HCT116 (cell line): Measurements from ENCODE around the gene TMEM242. TPM values are rescaled to one million over a fixed set of nuclear protein-coding genes. Genes with fewer than 3 reads are reported as not detected.

ENCODE experiments used
- ATAC-seq: fragments of 200-7000 bp; cut with Tn5 transposase; 2 replicates; pipeline ENCODE4 v1.9.1; 2020; ENCODE audit warnings: mild to moderate bottlenecking, moderate library complexity
- BruUV-seq: library from RNA; stranded (reverse); fragments of 400-500 nt; replicated peaks from 2 replicates; lab custom pipeline; 2021; lab: Mats Ljungman, UMichigan
- CTCF ChIA-PET: fragments of 300-600 bp; sonication (Branson Sonifier 250); formaldehyde crosslinking; loops from one replicate; lab custom pipeline; 2021; ENCODE audit warnings: antibody characterized with exemption; lab: Charles Lee
- POLR2A ChIA-PET: fragments of 300-600, 350-600 bp; sonication (Branson Sonifier 250); formaldehyde crosslinking; loops from one replicate; lab custom pipeline; 2021; ENCODE audit warnings: antibody characterized with exemption; lab: Charles Lee
- RAD21 ChIA-PET, 2 experiments: fragments of 300-600 bp; sonication (Branson Sonifier 250); formaldehyde crosslinking; loops; one replicate each; lab custom pipeline; 2023; ENCODE audit warnings: low total read pairs in 2 of 2; ENCODE audit not compliant: uncharacterized antibody in 2 of 2, unreplicated experiment in 2 of 2, low non-redundant PET in 1 of 2; lab: Charles Lee
- DNase-seq: peaks from one replicate; pipeline ENCODE4 v3.0.0-alpha.2; 2010; ENCODE audit warnings: low read depth, low spot score
- H2AFZ ChIP-seq: fragments of 200-600 bp; shearing (Covaris generic), sonication (generic); 2 replicates; pipeline ENCODE4 v1.6.1; 2017; ENCODE audit warnings: low read depth, mixed run types, mixed read lengths, antibody characterized with exemption, low read length; ENCODE audit not compliant: poor library complexity, severe bottlenecking
- H3K27ac ChIP-seq: 2 replicates; pipeline ENCODE4 v1.5.1; 2012; ENCODE audit warnings: low read depth, low read length
- H3K27me3 ChIP-seq: fragments of 200-600 bp; sonication (generic); 2 replicates; pipeline ENCODE4 v1.6.1; 2016; ENCODE audit warnings: mixed run types, low read length, mixed read lengths; ENCODE audit not compliant: insufficient read depth
- H3K36me3 ChIP-seq, 2 experiments: fragments of 200-500 bp in 1 of 2; fragments of 200-600 bp in 1 of 2; sonication (Bioruptor generic) in 1 of 2; sonication (generic) in 1 of 2; 2 replicates each; pipeline versions ENCODE4 v1.5.1 to v1.6.1; 2014 to 2016; ENCODE audit warnings: low read length in 2 of 2, inconsistent platforms in 1 of 2, mixed read lengths in 1 of 2, mixed run types in 1 of 2; ENCODE audit not compliant: insufficient read depth in 2 of 2, control insufficient read depth in 1 of 2
- H3K4me1 ChIP-seq, 2 experiments: fragments of 200-600 bp in 1 of 2; sonication (generic) in 1 of 2; 2 replicates each; pipeline versions ENCODE4 v1.5.1 to v1.6.1; 2012 to 2017; ENCODE audit warnings: low read length in 2 of 2, inconsistent platforms in 1 of 2, mild to moderate bottlenecking in 1 of 2, mixed read lengths in 1 of 2, mixed run types in 1 of 2, moderate library complexity in 1 of 2; ENCODE audit not compliant: insufficient read depth in 2 of 2, control insufficient read depth in 1 of 2
- H3K4me2 ChIP-seq: fragments of 200-600 bp; sonication (generic); 2 replicates; pipeline ENCODE4 v1.6.1; 2017; ENCODE audit warnings: mixed run types, low read length, mixed read lengths
- H3K4me3 ChIP-seq, 2 experiments: fragments of 200-600 bp in 1 of 2; sonication (generic) in 1 of 2; replicated peaks in 1 of 2; 2 replicates each; pipeline ENCODE4 v1.5.1; 2011 to 2016; ENCODE audit warnings: low read length in 2 of 2, control low read depth in 1 of 2, low read depth in 1 of 2, mild to moderate bottlenecking in 1 of 2, mixed read lengths in 1 of 2, mixed run types in 1 of 2
- H3K79me2 ChIP-seq: fragments of 200-600 bp; sonication (generic); 2 replicates; pipeline ENCODE4 v1.6.1; 2017; ENCODE audit warnings: mild to moderate bottlenecking, mixed run types, low read length, moderate library complexity, mixed read lengths; ENCODE audit not compliant: insufficient read depth
- H3K9ac ChIP-seq: fragments of 200-600 bp; sonication (generic); 2 replicates; pipeline ENCODE4 v1.6.1; 2016; ENCODE audit warnings: low read length, mixed read lengths
- H3K9me2 ChIP-seq: fragments of 200-600 bp; sonication (generic), shearing (Covaris generic); 2 replicates; pipeline ENCODE4 v1.6.1; 2017; ENCODE audit warnings: mixed run types, mild to moderate bottlenecking, moderate library complexity; ENCODE audit not compliant: insufficient read depth
- H3K9me3 ChIP-seq, 2 experiments: fragments of 200-500 bp in 1 of 2; fragments of 200-600 bp in 1 of 2; sonication (Bioruptor generic) in 1 of 2; sonication (generic) in 1 of 2; 2 replicates each; pipeline ENCODE4 v1.6.1; 2014 to 2017; ENCODE audit warnings: low read length in 2 of 2, mixed read lengths in 2 of 2, inconsistent platforms in 1 of 2, low read depth in 1 of 2, mild to moderate bottlenecking in 1 of 2, mixed run types in 1 of 2, moderate library complexity in 1 of 2; ENCODE audit not compliant: control insufficient read depth in 1 of 2, insufficient read depth in 1 of 2
- H4K20me1 ChIP-seq: fragments of 200-600 bp; sonication (generic), shearing (Covaris generic); 2 replicates; pipeline ENCODE4 v1.6.1; 2017; ENCODE audit warnings: mixed run types, mild to moderate bottlenecking, moderate library complexity; ENCODE audit not compliant: insufficient read depth
- CBX3 ChIP-seq: IDR thresholded peaks from 2 replicates; pipeline ENCODE4 v1.6.1; 2012; ENCODE audit warnings: low read depth
- CTCF ChIP-seq, 3 experiments: fragments of 200-600 bp in 1 of 3; sonication (generic) in 1 of 3; IDR thresholded peaks in 2 of 3; conservative IDR thresholded peaks in 1 of 3; 2 replicates each; pipeline ENCODE4 v1.5.1; 2012 to 2017; ENCODE audit warnings: low read depth in 2 of 3, low read length in 2 of 3, antibody characterized with exemption in 1 of 3, borderline replicate concordance in 1 of 3, control low read depth in 1 of 3, mild to moderate bottlenecking in 1 of 3, mixed read lengths in 1 of 3, mixed run types in 1 of 3, moderate library complexity in 1 of 3; ENCODE audit not compliant: insufficient read depth in 1 of 3
- JUND ChIP-seq: IDR thresholded peaks from 2 replicates; pipeline ENCODE4 v1.6.1; 2012
- POLR2AphosphoS5 ChIP-seq: IDR thresholded peaks from 2 replicates; pipeline ENCODE4 v1.6.1; 2011; ENCODE audit warnings: mild to moderate bottlenecking, low read depth, low read length, moderate library complexity
- RAD21 ChIP-seq: IDR thresholded peaks from 2 replicates; pipeline ENCODE4 v1.6.1; 2012; ENCODE audit warnings: low read depth, mild to moderate bottlenecking
- SP1 ChIP-seq: IDR thresholded peaks from 2 replicates; pipeline ENCODE4 v1.6.1; 2012; ENCODE audit warnings: low read depth
- ZBTB33 ChIP-seq: IDR thresholded peaks from 2 replicates; pipeline ENCODE4 v1.6.1; 2011; ENCODE audit warnings: mild to moderate bottlenecking, low read length, moderate library complexity; ENCODE audit not compliant: insufficient replicate concordance; ENCODE audit errors: extremely low read depth
- intact Hi-C: fragments of 100-400 bp; cut with micrococcal nuclease; formaldehyde crosslinking; loops from 2 replicates; pipeline ENCODE4 v1.10.0; 2022
- total RNA-seq: library from RNA; stranded (reverse); gene quantifications from one replicate; pipeline ENCODE4 v1.2.1, GENCODE V29; 2021; ENCODE audit not compliant: unreplicated experiment

The TMEM242 gene
- total RNA-seq, 1 experiment from 2014 or later = 11.6 TPM

GRCh38 chr6:157300006-157300405 lies 23.3 kb downstream of the TMEM242 start:
- Histone ChIP-seq H2AFZ (no peak overlapping the region), H3K79me2 (no peaks in the 10 kb centered on the region), H3K4me3 (no peak overlapping the region), H3K27ac (no peak overlapping the region), H4K20me1 (no peaks in the 10 kb centered on the region), H3K9me3 (no peaks in the 10 kb centered on the region), H3K4me2 (no peak overlapping the region), H3K9me2 (no peaks in the 10 kb centered on the region), H3K9ac (no peak overlapping the region), H3K4me1 (peaks cover 0 to 5% of the 10 kb centered on the region in 2 experiments; a peak in 1 of 4 replicates), H3K27me3 (no peaks in the 10 kb centered on the region), H3K36me3 (no peaks in the 10 kb centered on the region; a peak in 1 of 4 replicates)
- ATAC-seq = no peak
- TF ChIP-seq RAD21 = no peak
- TF ChIP-seq CTCF (IDR thresholded peaks at IDR 0.05 in 2 of 3, conservative IDR thresholded peaks at IDR 0.05 in 1 of 3; ENCODE audit: borderline replicate concordance in 1 of 3, insufficient read depth in 1 of 3, low read depth in 2 of 3, low read length in 2 of 3) = no peak
- no peak for TF ChIP-seq JUND
- CTCF ChIA-PET = no interaction called here
- DNase-seq = no peak
- BruUV-seq = no TSS peak
- RAD21 ChIA-PET = no interaction called here
- POLR2A ChIA-PET = no interaction called here
- intact Hi-C loops = no loop called here

GRCh38 chr6:157298216-157298724 lies 25.0 kb downstream of the TMEM242 start:
- H2AFZ ChIP-seq = no peak overlapping the region
- RAD21 ChIA-PET = no interaction called here
- no peaks in the 10 kb centered on the region for H3K4me1 ChIP-seq
- no peaks in the 10 kb centered on the region for H3K79me2 ChIP-seq
- no peak overlapping the region for H3K4me2 ChIP-seq
- BruUV-seq = no TSS peak
- intact Hi-C loops = no loop called here
- no peak for ATAC-seq
- no peak overlapping the region for H3K27ac ChIP-seq
- TF ChIP-seq POLR2AphosphoS5 (no peak), CBX3 (no peak), CTCF (IDR thresholded peaks at IDR 0.05 in 2 of 3, conservative IDR thresholded peaks at IDR 0.05 in 1 of 3; ENCODE audit: borderline replicate concordance in 1 of 3, insufficient read depth in 1 of 3, low read depth in 2 of 3, low read length in 2 of 3) (no peak), SP1 (no peak), ZBTB33 (no peak)
- TF ChIP-seq, all 23 proteins: peak for 0
- Histone ChIP-seq H3K9me2 (no peaks in the 10 kb centered on the region), H3K9me3 (no peaks in the 10 kb centered on the region), H4K20me1 (no peaks in the 10 kb centered on the region), H3K4me3 (no peak overlapping the region), H3K27me3 (no peaks in the 10 kb centered on the region), H3K36me3 (no peaks in the 10 kb centered on the region; a peak in 1 of 4 replicates), H3K9ac (no peak overlapping the region)
- ChIA-PET CTCF (no interaction called here), POLR2A (no interaction called here)
- DNase-seq = no peak
